Suprapubic skin (tissue), 4 donors: ENCODE results near the gene APLNR.

ENCODE experiments used
- EP300 ChIP-seq: sonication (generic); formaldehyde crosslinking; IDR thresholded peaks from one replicate; pipeline ENCODE4 v1.6.1; 2017; ENCODE audit warnings: antibody characterized with exemption
- POLR2A ChIP-seq, 2 donors: fragments of 450-650 bp; IDR thresholded peaks; one replicate each; pipeline ENCODE4 v1.6.1; 2017; ENCODE audit warnings: antibody characterized with exemption in 2 of 2, mild to moderate bottlenecking in 2 of 2, moderate library complexity in 2 of 2
- POLR2AphosphoS5 ChIP-seq, 3 donors: sonication (generic); formaldehyde crosslinking; IDR thresholded peaks; one replicate each; pipeline ENCODE4 v1.6.1; 2017; ENCODE audit warnings: antibody characterized with exemption in 3 of 3
- TF ChIP-seq, protein P1 (sequence below), 2 donors: fragments of 200-600 bp in 1 of 2; fragments of 450-650 bp in 1 of 2; sonication (generic) in 1 of 2; IDR thresholded peaks; one replicate each; pipeline ENCODE4 v1.5.1; 2016 to 2019; ENCODE audit warnings: antibody characterized with exemption in 2 of 2, mild to moderate bottlenecking in 1 of 2, moderate library complexity in 1 of 2

DNA sequence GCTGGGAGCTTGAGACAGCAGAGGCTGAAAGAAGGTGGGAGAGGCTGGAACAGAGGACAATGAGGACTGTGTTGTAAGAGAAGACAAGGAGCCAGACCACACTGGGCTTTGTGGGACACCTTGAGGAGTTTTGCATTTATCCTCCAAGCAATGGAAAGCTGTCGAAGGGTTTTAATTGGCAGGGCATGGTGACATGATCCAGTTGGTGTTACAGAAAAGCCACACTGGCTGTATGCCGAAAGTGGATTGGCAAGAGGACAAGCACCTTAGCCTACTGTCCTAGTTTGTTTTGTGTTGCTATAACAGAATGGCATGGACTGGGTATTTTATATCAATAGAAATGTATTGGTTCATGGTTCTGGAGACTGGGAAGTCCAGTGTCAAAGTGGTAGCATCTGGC lies 14.0 kb upstream of the APLNR start:
- TF ChIP-seq POLR2A (IDR thresholded peaks at IDR 0.05): no peak
- TF ChIP-seq, protein P1, sequence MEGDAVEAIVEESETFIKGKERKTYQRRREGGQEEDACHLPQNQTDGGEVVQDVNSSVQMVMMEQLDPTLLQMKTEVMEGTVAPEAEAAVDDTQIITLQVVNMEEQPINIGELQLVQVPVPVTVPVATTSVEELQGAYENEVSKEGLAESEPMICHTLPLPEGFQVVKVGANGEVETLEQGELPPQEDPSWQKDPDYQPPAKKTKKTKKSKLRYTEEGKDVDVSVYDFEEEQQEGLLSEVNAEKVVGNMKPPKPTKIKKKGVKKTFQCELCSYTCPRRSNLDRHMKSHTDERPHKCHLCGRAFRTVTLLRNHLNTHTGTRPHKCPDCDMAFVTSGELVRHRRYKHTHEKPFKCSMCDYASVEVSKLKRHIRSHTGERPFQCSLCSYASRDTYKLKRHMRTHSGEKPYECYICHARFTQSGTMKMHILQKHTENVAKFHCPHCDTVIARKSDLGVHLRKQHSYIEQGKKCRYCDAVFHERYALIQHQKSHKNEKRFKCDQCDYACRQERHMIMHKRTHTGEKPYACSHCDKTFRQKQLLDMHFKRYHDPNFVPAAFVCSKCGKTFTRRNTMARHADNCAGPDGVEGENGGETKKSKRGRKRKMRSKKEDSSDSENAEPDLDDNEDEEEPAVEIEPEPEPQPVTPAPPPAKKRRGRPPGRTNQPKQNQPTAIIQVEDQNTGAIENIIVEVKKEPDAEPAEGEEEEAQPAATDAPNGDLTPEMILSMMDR (IDR thresholded peaks at IDR 0.05): no peak
- TF ChIP-seq EP300: no peak
- TF ChIP-seq POLR2AphosphoS5 (IDR thresholded peaks at IDR 0.05): no peak
